A673 (cell line): ENCODE results near the gene SFN. TPM values are rescaled to one million over a fixed set of nuclear protein-coding genes. Genes with fewer than 3 reads are reported as not detected.

Source experiments
- BruUV-seq: library from RNA; stranded (reverse); fragments of 400-500 nt; replicated peaks from 2 replicates; lab custom pipeline; 2021; lab: Mats Ljungman, UMichigan
- CTCF ChIA-PET: fragments of 300-600 bp; sonication (Branson Sonifier 250); formaldehyde crosslinking; loops from one replicate; lab custom pipeline; 2022; ENCODE audit warnings: antibody characterized with exemption; lab: Charles Lee
- POLR2A ChIA-PET: fragments of 300-600 bp; sonication (Branson Sonifier 250); formaldehyde crosslinking; loops from one replicate; lab custom pipeline; 2022; ENCODE audit warnings: antibody characterized with exemption; ENCODE audit not compliant: low non-redundant PET; lab: Charles Lee
- DNase-seq: peaks from one replicate; pipeline ENCODE4 v3.0.0-alpha.2; 2015; ENCODE audit warnings: low spot score
- H3K27ac ChIP-seq: fragments of 200-600 bp; sonication (generic); 2 replicates; pipeline ENCODE4 v1.5.1; 2016; ENCODE audit warnings: mixed run types, low read depth, mild to moderate bottlenecking, mixed read lengths, antibody characterized with exemption, low read length; ENCODE audit not compliant: poor library complexity, severe bottlenecking
- H3K27me3 ChIP-seq: fragments of 200-600 bp; sonication (generic); replicated peaks from 2 replicates; pipeline ENCODE4 v1.6.1; 2017; ENCODE audit warnings: mixed run types, low read depth, mild to moderate bottlenecking, mixed read lengths, antibody characterized with exemption, low read length; ENCODE audit not compliant: insufficient read depth, poor library complexity
- H3K36me3 ChIP-seq: fragments of 200-600 bp; sonication (generic); 2 replicates; pipeline ENCODE4 v1.6.1; 2016; ENCODE audit warnings: mixed run types, mild to moderate bottlenecking, mixed read lengths, antibody characterized with exemption, low read length; ENCODE audit not compliant: insufficient read depth, poor library complexity, severe bottlenecking
- H3K4me1 ChIP-seq: fragments of 200-600 bp; sonication (generic); 2 replicates; pipeline ENCODE4 v1.6.1; 2017; ENCODE audit warnings: mixed run types, mild to moderate bottlenecking, mixed read lengths, antibody characterized with exemption, low read length; ENCODE audit not compliant: insufficient read depth, poor library complexity, severe bottlenecking
- H3K4me3 ChIP-seq: fragments of 200-600 bp; sonication (generic); 2 replicates; pipeline ENCODE4 v1.5.1; 2016; ENCODE audit warnings: low read depth, mixed run types, mild to moderate bottlenecking, mixed read lengths, low read length; ENCODE audit not compliant: poor library complexity, severe bottlenecking
- H3K9me3 ChIP-seq: fragments of 200-600 bp; sonication (generic); 2 replicates; pipeline ENCODE4 v1.6.1; 2016; ENCODE audit warnings: mixed run types, low read depth, mild to moderate bottlenecking, mixed read lengths, antibody characterized with exemption, low read length; ENCODE audit not compliant: poor library complexity, severe bottlenecking
- EZH2 ChIP-seq: fragments of 200-600 bp; sonication (generic); IDR thresholded peaks from 2 replicates; pipeline ENCODE4 v1.6.1; 2017; ENCODE audit warnings: borderline replicate concordance, low read depth, mild to moderate bottlenecking, mixed read lengths, antibody characterized with exemption, low read length; ENCODE audit not compliant: poor library complexity, severe bottlenecking
- intact Hi-C: fragments of 100-400 bp; cut with micrococcal nuclease; formaldehyde crosslinking; loops from one replicate; pipeline ENCODE4 v1.10.0; 2022; ENCODE audit not compliant: unreplicated experiment
- total RNA-seq: library from RNA; stranded (reverse); gene quantifications from 2 replicates; pipeline ENCODE4 v1.2.3, GENCODE V29; 2021
- TF ChIP-seq, protein P1 (sequence below): fragments of 300-800, 200-600 bp; sonication (generic); conservative IDR thresholded peaks from 2 replicates; pipeline ENCODE4 v1.5.1; 2017; ENCODE audit warnings: low read depth, mild to moderate bottlenecking, antibody characterized with exemption, low read length, moderate library complexity, mixed read lengths

SFN gene
- total RNA-seq, 1 experiment from 2014 or later: not detected

DNA sequence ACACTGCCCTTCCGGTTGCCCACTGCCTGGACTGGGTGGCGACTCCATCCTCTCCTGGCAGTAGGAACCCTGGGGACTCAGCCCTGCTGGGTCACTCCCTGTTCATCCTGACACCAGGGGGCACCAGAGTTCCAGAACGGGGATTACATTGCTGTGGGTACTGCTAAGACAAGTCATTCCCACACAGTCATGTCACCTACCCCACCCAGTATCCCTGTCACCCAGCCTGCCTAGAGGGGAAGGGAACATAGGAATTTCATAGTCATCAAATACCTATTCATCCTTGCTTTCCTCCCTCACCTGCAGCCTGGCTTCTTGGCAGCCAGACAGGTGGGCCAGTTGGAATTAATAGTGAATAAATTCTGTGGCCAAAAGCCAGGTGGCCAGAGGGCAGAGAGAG, 9.8 kb upstream of the SFN start:
- H3K4me1 ChIP-seq: no peaks in the 10 kb centered on the region
- ChIA-PET POLR2A (no interaction called here), CTCF (no interaction called here)
- TF ChIP-seq EZH2: no peak
- TF ChIP-seq, protein P1, sequence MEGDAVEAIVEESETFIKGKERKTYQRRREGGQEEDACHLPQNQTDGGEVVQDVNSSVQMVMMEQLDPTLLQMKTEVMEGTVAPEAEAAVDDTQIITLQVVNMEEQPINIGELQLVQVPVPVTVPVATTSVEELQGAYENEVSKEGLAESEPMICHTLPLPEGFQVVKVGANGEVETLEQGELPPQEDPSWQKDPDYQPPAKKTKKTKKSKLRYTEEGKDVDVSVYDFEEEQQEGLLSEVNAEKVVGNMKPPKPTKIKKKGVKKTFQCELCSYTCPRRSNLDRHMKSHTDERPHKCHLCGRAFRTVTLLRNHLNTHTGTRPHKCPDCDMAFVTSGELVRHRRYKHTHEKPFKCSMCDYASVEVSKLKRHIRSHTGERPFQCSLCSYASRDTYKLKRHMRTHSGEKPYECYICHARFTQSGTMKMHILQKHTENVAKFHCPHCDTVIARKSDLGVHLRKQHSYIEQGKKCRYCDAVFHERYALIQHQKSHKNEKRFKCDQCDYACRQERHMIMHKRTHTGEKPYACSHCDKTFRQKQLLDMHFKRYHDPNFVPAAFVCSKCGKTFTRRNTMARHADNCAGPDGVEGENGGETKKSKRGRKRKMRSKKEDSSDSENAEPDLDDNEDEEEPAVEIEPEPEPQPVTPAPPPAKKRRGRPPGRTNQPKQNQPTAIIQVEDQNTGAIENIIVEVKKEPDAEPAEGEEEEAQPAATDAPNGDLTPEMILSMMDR: peak; percentile 91
- no peak overlapping the region for H3K4me3 ChIP-seq
- no peak overlapping the region for H3K27ac ChIP-seq
- H3K36me3 ChIP-seq: peaks cover 56% of the 10 kb centered on the region
- no TSS peak for BruUV-seq
- H3K27me3 ChIP-seq: no peaks in the 10 kb centered on the region
- H3K9me3 ChIP-seq: no peaks in the 10 kb centered on the region
- intact Hi-C loops: no loop called here
- DNase-seq: peak; percentile 83

DNA sequence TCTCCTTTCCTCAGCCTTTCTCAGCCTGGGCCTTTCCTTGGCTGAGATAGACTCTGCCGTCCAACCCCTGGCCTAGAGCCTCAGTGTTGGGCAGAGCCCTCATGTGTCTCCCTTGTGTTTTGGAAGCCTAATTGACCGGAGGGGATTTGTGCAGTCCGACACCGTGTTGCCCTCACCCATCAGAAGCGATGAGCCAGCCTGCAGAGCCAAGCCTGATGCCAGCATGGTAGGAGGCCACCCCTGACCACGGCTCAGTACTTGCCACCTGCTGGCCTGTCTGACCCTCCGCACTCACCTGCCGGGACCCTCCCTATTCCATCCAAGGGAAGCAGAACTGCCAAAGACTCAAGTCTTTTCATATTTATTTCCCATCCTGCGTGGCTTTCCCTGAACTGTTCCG, 9.3 kb upstream of the SFN start:
- Histone ChIP-seq H3K4me3 (no peak overlapping the region), H3K36me3 (peaks cover 52% of the 10 kb centered on the region), H3K4me1 (no peaks in the 10 kb centered on the region), H3K9me3 (no peaks in the 10 kb centered on the region), H3K27ac (no peak overlapping the region), H3K27me3 (no peaks in the 10 kb centered on the region)
- POLR2A ChIA-PET: no interaction called here
- BruUV-seq: no TSS peak
- CTCF ChIA-PET: no interaction called here
- intact Hi-C loops: no loop called here
- no peak for DNase-seq
- TF ChIP-seq, protein P1: no peak
- no peak for TF ChIP-seq EZH2

DNA sequence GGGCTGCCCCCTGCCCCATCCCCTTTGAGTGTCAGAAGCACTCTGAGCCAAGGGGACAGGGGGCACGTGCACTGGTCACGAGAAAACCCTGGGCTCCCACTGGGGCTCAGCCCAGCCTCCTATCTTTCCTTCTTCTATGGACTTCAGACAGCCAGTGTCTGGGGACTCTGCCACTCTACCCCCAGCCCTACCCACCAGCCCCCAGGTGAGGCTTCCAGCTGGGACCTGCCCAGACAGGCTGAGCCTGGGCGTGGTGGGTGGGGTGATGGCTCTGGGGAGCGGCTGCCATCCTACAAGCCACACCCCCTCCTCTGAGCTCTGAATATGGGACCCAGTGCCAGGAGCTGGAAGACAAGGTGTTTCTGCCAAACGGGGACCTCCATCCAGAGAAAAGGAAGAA, 8.0 kb upstream of the SFN start:
- intact Hi-C loops: no loop called here
- BruUV-seq: no TSS peak

More for the DNA sequence above, 8.0 kb upstream of the SFN start:
- H3K9me3 ChIP-seq: no peaks in the 10 kb centered on the region
- H3K36me3 ChIP-seq: peaks cover 41% of the 10 kb centered on the region
- POLR2A ChIA-PET: no interaction called here
- no peak overlapping the region for H3K27ac ChIP-seq
- no peaks in the 10 kb centered on the region for H3K4me1 ChIP-seq
- no peaks in the 10 kb centered on the region for H3K27me3 ChIP-seq
- CTCF ChIA-PET: interaction anchor here (0.5 kb wide), 1 partner anchor 1187 kb away, joined by 6 read pairs; no protein-coding TSS in a partner anchor
- TF ChIP-seq, protein P1: no peak
- no peak for DNase-seq
- no peak overlapping the region for H3K4me3 ChIP-seq
